ENCODE measurements around the gene LCA5L. TPM values are rescaled to one million over a fixed set of nuclear protein-coding genes. Genes with fewer than 3 reads are reported as not detected.

LCA5L gene
- total and polyA plus RNA-seq, 7 donors: 0.60 to 5.5 (median 0.82) TPM

- 9 to 31% methylated on average over 12 of the region's 12 CpGs for WGBS, 2 donors
- TF ChIP-seq CTCF (IDR thresholded peaks at IDR 0.05): no peak
- no peak for TF ChIP-seq POLR2AphosphoS5 (IDR thresholded peaks at IDR 0.05)
- TF ChIP-seq EP300 (IDR thresholded peaks at IDR 0.05): no peak
- TF ChIP-seq POLR2A (IDR thresholded peaks at IDR 0.05): no peak
- no peaks in the 10 kb centered on the region for H3K9me3 ChIP-seq
- intact Hi-C loops (cut with DNase I): loop anchor here (2.0 kb wide), 1 partner anchor 32 kb away; the partner anchor contains the start of gene HMGN1
- H3K27ac ChIP-seq: peak overlapping the region; percentile 90 to 98 (median 94)
- H3K4me3 ChIP-seq: peak overlapping the region; percentile 71 to 92 (median 80)
- peaks cover 0 to 35% (median 16%) of the 10 kb centered on the region in 4 donors for H3K4me1 ChIP-seq
- no peaks in the 10 kb centered on the region for H3K36me3 ChIP-seq
- H3K27me3 ChIP-seq: no peaks in the 10 kb centered on the region
- DNase-seq: no peak
Measured at GRCh38 chr21:39381009-39381408, 64.6 kb downstream of the LCA5L start.

GRCh38 chr21:39379986-39380891 is 65.3 kb downstream of the LCA5L start:
- Histone ChIP-seq H3K27ac (peak overlapping the region; percentile 90 to 98 (median 94)), H3K9me3 (no peaks in the 10 kb centered on the region), H3K4me1 (peaks cover 0 to 31% (median 14%) of the 10 kb centered on the region in 4 donors), H3K4me3 (peak overlapping the region; percentile 71 to 92 (median 80)), H3K27me3 (no peaks in the 10 kb centered on the region), H3K36me3 (no peaks in the 10 kb centered on the region)
- intact Hi-C loops (cut with DNase I): loop anchor here (2.0 kb wide), 1 partner anchor 31 kb away; the partner anchor contains the start of gene HMGN1
- WGBS, 2 donors: 0 to 1% methylated on average over 65 of the region's 65 CpGs
- TF ChIP-seq EP300 (IDR thresholded peaks at IDR 0.05) (peak in 1 of 4 donors; percentile 50), POLR2AphosphoS5 (IDR thresholded peaks at IDR 0.05) (peak; percentile 85 to 97 (median 92)), CTCF (IDR thresholded peaks at IDR 0.05) (no peak), POLR2A (IDR thresholded peaks at IDR 0.05) (peak; percentile 54 to 82)
- DNase-seq: peak; percentile 98

- Histone ChIP-seq H3K9me3 (no peaks in the 10 kb centered on the region), H3K27ac (no peak overlapping the region), H3K4me3 (no peak overlapping the region), H3K4me1 (peaks cover 0 to 25% (median 14%) of the 10 kb centered on the region in 4 donors), H3K36me3 (no peaks in the 10 kb centered on the region), H3K27me3 (no peaks in the 10 kb centered on the region)
- intact Hi-C loops (cut with DNase I): no loop called here
- 71 to 75% methylated on average over 7 of the region's 7 CpGs for WGBS, 2 donors
- TF ChIP-seq CTCF (IDR thresholded peaks at IDR 0.05) (no peak), POLR2AphosphoS5 (IDR thresholded peaks at IDR 0.05) (no peak), EP300 (IDR thresholded peaks at IDR 0.05) (no peak), POLR2A (IDR thresholded peaks at IDR 0.05) (no peak)
- DNase-seq: no peak
Measured at GRCh38 chr21:39377444-39378050, 68.0 kb downstream of the LCA5L start.

- TF ChIP-seq CTCF (IDR thresholded peaks at IDR 0.05): no peak
- no peak for TF ChIP-seq POLR2AphosphoS5 (IDR thresholded peaks at IDR 0.05)
- no peak for TF ChIP-seq POLR2A (IDR thresholded peaks at IDR 0.05)
- no peak for TF ChIP-seq EP300 (IDR thresholded peaks at IDR 0.05)
- no peak for DNase-seq
- Histone ChIP-seq H3K27ac (no peak overlapping the region), H3K36me3 (no peaks in the 10 kb centered on the region), H3K4me1 (peaks cover 0 to 5% (median 4%) of the 10 kb centered on the region in 4 donors), H3K27me3 (no peaks in the 10 kb centered on the region), H3K9me3 (no peaks in the 10 kb centered on the region), H3K4me3 (no peak overlapping the region)
- intact Hi-C loops (cut with DNase I): no loop called here
- WGBS, 2 donors: 66 to 89% methylated on average over 2 of the region's 2 CpGs
Measured at GRCh38 chr21:39375446-39375845, 70.1 kb downstream of the LCA5L start.
